Kidney (tissue), 14 donors: ENCODE results near the gene RIMBP2. TPM values are rescaled to one million over a fixed set of nuclear protein-coding genes. Genes with fewer than 3 reads are reported as not detected.

Experiments used
- DNase-seq, 5 donors: peaks; one replicate each; pipeline ENCODE4 v3.0.0-alpha.2; 2013 to 2020
- FAIRE-seq: peaks from 2 replicates; lab custom pipeline; 2012; peaks lifted over from hg19 to GRCh38; lab: Jason Lieb, UNC
- H3K27ac ChIP-seq, 2 donors: one replicate each; pipeline ENCODE4 v1.7.0; 2013; ENCODE audit warnings: low read depth in 2 of 2, low read length in 2 of 2, inconsistent platforms in 1 of 2
- H3K27me3 ChIP-seq: one replicate; pipeline ENCODE4 v1.7.1; 2013; ENCODE audit warnings: low read length, inconsistent platforms; ENCODE audit not compliant: control insufficient read depth, insufficient read depth
- H3K36me3 ChIP-seq, 3 donors: one replicate each; pipeline versions ENCODE4 v1.7.0 to v1.7.1; 2013; ENCODE audit warnings: low read length in 3 of 3, control low read depth in 1 of 3, inconsistent platforms in 1 of 3; ENCODE audit not compliant: insufficient read depth in 3 of 3, control insufficient read depth in 2 of 3
- H3K4me1 ChIP-seq, 3 donors: one replicate each; pipeline versions ENCODE4 v1.7.0 to v1.7.1; 2013; ENCODE audit warnings: low read length in 3 of 3, inconsistent platforms in 1 of 3, low read depth in 1 of 3; ENCODE audit not compliant: control insufficient read depth in 2 of 3, insufficient read depth in 2 of 3
- H3K4me3 ChIP-seq, 3 donors: one replicate each; pipeline versions ENCODE4 v1.7.0 to v1.8.1; 2013; ENCODE audit warnings: low read length in 3 of 3, control low read depth in 1 of 3, inconsistent platforms in 1 of 3
- H3K9ac ChIP-seq, 3 donors: one replicate each; pipeline versions ENCODE4 v1.7.0 to v1.7.1; 2013; ENCODE audit warnings: low read length in 3 of 3, control low read depth in 1 of 3, inconsistent platforms in 1 of 3
- H3K9me3 ChIP-seq, 3 donors: one replicate each; pipeline versions ENCODE4 v1.7.0 to v1.7.1; 2013; ENCODE audit warnings: low read length in 3 of 3, control low read depth in 1 of 3, inconsistent platforms in 1 of 3; ENCODE audit not compliant: control insufficient read depth in 2 of 3, insufficient read depth in 1 of 3
- intact Hi-C: fragments of 100-400 bp; cut with DNase I; formaldehyde crosslinking; loops from one replicate; pipeline ENCODE4 v1.11.1; 2022
- polyA plus RNA-seq: library from polyadenylated mRNA; stranded (reverse); fragments of 350-450 nt; fragmentation: Illumina TruSeq; extraction: RNeasy Lipid Tissue Mini Kit (QIAGEN cat#74804); gene quantifications from one replicate; pipeline ENCODE4 v1.2.3, GENCODE V29; 2014; ENCODE audit warnings: low read depth, low replicate concordance; ENCODE audit not compliant: insufficient read depth
- total RNA-seq: library from RNA; stranded (reverse); fragmentation: NEBNext Ultra II Directional; extraction: Animal tissue kit (Norgen Biotek cat#: 25700); gene quantifications from one replicate; pipeline ENCODE4 v1.2.1, GENCODE V29; 2021
- TF ChIP-seq, protein P1 (sequence below): IDR thresholded peaks from 3 replicates; pipeline ENCODE4 v1.5.1; 2012; ENCODE audit warnings: mild to moderate bottlenecking, moderate library complexity, borderline replicate concordance; ENCODE audit not compliant: insufficient read depth; ENCODE audit errors: extremely low read depth
- donor health status: control.
- donor health status: control.
- donor health status: control.
- donor health status: control.
- donor health status: control.
- donor health status: DM: yes; HTN: yes; CAD: no.
- donor health status: Normal renal cell carcinoma (clear cell type).

Gene RIMBP2
- total and polyA plus RNA-seq, 2 donors from 2014 or later: 2.8 to 51.7 TPM

DNA sequence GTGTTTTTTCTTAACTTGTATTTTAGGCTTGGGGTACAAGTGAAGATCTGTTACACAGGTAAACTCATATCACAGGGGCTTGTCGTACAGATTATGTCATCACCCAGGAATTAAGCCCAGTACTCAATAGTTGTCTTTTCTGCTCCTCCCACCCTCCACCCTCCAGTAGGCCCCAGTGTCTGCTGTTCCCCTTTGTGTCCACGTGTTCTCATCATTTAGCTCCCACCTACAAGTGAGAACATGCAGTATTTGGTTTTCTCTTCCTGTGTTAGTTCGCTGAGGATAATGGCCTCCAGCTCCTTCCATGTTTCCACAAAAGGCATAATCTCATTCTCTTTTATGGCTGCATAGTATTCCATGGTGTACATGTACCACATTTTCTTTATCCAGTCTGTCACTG lies 166.7 kb downstream of the RIMBP2 start:
- Histone ChIP-seq H3K9ac (no peak overlapping the region), H3K36me3 (no peaks in the 10 kb centered on the region), H3K27me3 (no peaks in the 10 kb centered on the region), H3K4me1 (no peaks in the 10 kb centered on the region), H3K4me3 (no peak overlapping the region), H3K9me3 (peaks cover 0 to 3% (median 0%) of the 10 kb centered on the region in 3 donors), H3K27ac (no peak overlapping the region)
- intact Hi-C loops: no loop called here
- no peak for DNase-seq
- FAIRE-seq: no peak
- TF ChIP-seq, protein P1, sequence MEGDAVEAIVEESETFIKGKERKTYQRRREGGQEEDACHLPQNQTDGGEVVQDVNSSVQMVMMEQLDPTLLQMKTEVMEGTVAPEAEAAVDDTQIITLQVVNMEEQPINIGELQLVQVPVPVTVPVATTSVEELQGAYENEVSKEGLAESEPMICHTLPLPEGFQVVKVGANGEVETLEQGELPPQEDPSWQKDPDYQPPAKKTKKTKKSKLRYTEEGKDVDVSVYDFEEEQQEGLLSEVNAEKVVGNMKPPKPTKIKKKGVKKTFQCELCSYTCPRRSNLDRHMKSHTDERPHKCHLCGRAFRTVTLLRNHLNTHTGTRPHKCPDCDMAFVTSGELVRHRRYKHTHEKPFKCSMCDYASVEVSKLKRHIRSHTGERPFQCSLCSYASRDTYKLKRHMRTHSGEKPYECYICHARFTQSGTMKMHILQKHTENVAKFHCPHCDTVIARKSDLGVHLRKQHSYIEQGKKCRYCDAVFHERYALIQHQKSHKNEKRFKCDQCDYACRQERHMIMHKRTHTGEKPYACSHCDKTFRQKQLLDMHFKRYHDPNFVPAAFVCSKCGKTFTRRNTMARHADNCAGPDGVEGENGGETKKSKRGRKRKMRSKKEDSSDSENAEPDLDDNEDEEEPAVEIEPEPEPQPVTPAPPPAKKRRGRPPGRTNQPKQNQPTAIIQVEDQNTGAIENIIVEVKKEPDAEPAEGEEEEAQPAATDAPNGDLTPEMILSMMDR: no peak

DNA sequence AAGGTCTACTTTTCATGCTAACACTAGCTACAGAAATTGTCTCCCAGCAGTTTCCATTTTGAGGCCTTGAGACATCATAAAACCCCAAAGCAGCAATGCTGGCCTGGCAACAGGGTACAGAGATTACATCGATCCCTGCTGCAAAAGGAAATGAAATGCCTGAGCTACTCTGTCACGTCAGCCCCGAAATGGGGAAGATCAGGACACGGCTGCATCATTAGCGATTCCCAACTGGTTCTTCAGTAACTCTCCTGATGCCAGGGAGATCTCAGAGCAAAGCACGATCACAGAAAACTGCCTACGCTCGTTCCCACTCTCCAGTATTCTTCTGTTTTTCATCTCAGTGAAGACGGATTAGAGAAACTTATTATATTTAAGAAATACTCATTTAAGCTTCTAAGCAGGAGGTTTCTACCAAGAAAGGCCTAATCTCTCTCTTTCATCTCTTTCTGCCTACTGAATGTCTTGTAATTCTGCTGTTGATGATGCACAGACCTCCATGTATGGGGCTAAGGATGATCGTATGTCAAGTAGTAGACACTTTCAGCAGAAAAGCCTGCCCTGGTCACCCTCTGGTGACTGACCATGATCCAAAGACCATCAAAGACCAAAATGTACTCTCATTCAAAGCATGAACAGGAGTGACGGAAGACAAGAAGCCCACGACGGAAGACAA lies 168.5 kb downstream of the RIMBP2 start:
- Histone ChIP-seq H3K9me3 (peaks cover 0 to 3% (median 0%) of the 10 kb centered on the region in 3 donors), H3K4me1 (no peaks in the 10 kb centered on the region), H3K27ac (no peak overlapping the region), H3K4me3 (no peak overlapping the region), H3K27me3 (no peaks in the 10 kb centered on the region), H3K36me3 (no peaks in the 10 kb centered on the region), H3K9ac (no peak overlapping the region)
- TF ChIP-seq, protein P1: no peak
- no peak for DNase-seq
- FAIRE-seq: no peak
- intact Hi-C loops: no loop called here

DNA sequence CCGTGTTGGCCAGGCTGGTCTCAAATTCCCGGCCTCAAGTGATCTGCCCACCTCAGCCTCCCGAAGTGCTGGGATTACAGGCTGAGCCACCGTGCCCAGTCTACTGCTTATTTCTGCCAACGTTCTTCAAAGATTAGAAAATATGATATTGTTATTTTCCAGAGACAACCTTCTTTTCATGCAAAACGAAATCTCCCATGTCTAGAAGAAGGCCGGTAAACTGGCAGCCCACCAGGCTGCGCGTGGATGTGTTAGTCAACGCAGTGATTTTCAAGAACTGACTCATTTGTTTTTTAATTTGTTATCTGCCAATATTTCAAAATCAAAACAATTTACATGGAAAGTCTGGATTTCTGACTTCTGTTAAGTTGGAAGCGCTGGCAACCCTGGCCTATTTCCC lies 169.6 kb downstream of the RIMBP2 start:
- Histone ChIP-seq H3K9ac (no peak overlapping the region), H3K27me3 (no peaks in the 10 kb centered on the region), H3K4me1 (no peaks in the 10 kb centered on the region), H3K4me3 (no peak overlapping the region), H3K27ac (no peak overlapping the region), H3K9me3 (peaks cover 0 to 3% (median 0%) of the 10 kb centered on the region in 3 donors), H3K36me3 (no peaks in the 10 kb centered on the region)
- TF ChIP-seq, protein P1: no peak
- FAIRE-seq: no peak
- no peak for DNase-seq
- intact Hi-C loops: no loop called here

DNA sequence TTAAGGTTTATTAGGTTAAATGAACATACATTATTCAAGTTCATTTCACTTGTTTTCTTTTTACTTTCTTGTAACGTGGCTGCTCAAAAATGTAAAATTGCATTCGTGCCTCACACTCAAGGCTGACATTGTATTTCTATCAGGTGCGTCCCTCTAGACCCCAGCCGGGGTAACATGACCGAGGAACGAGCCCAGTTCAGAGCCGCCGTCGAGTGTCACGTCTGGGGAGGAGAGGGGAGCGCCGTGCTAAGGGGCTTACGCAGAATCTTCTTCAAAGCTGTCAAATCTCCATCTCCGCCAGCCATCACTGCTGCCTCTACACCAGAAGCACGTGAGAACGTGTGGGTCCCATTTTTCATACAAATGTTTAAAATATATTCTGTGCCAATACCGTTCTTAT lies 170.6 kb downstream of the RIMBP2 start:
- Histone ChIP-seq H3K9ac (no peak overlapping the region), H3K9me3 (peaks cover 0 to 7% (median 0%) of the 10 kb centered on the region in 3 donors), H3K27ac (no peak overlapping the region), H3K4me1 (no peaks in the 10 kb centered on the region), H3K27me3 (no peaks in the 10 kb centered on the region), H3K4me3 (no peak overlapping the region), H3K36me3 (no peaks in the 10 kb centered on the region)
- TF ChIP-seq, protein P1: no peak
- intact Hi-C loops: no loop called here
- DNase-seq (no peak), FAIRE-seq (no peak)
